Measurements from ENCODE around the gene TNNI2. TPM values are rescaled to one million over a fixed set of nuclear protein-coding genes. Genes with fewer than 3 reads are reported as not detected.

Gene TNNI2
- total RNA-seq, 4 donors from 2014 or later, result 1,499 to 3,728 (median 2,254) TPM

GRCh38 chr11:1864831-1865665 is 26.3 kb downstream of the TNNI2 start:
- Histone ChIP-seq H3K9me3 (no peaks in the 10 kb centered on the region), H3K36me3 (no peaks in the 10 kb centered on the region), H3K27me3 (peaks cover 12 to 23% (median 20%) of the 10 kb centered on the region in 3 donors), H3K4me3 (peak overlapping the region; percentile 25 to 38 (median 31)), H3K4me1 (peaks cover 26 to 37% of the 10 kb centered on the region in 2 donors), H3K27ac (peak overlapping the region; percentile 64 to 83 (median 76))
- in situ Hi-C loops (cut with MboI; ENCODE audit: low sequenced_read_pairs in 4 of 4), result no loop called here
- intact Hi-C loops (cut with DNase I; ENCODE audit: low total_unique reads), result no loop called here
- no peak for DNase-seq
- ATAC-seq, result no peak
- TF ChIP-seq CTCF (IDR thresholded peaks at IDR 0.05 in 4 of 5, conservative IDR thresholded peaks at IDR 0.05 in 1 of 5) (no peak), POLR2A (IDR thresholded peaks at IDR 0.05) (no peak)

DNA sequence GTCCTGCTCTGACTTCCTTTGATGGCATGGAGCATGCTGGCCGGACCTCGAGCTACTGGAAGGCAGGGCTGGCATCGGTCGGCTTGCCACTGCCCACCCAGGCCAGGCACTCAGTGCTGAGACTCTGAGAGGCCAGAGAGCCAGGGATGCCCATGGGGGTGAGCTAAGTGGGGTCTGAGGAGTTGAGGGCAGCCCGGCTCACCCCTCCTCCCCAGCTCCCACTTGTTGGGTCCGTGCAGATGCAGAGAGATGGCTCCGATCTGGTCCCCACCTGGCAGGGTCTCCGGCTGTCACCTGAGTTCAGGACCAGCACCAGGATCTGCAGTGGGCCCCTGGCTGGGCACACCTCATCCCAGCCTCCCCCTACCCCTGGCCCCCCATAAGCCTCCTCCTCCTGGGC is 27.4 kb downstream of the TNNI2 start:
- H3K4me3 ChIP-seq, result no peak overlapping the region
- in situ Hi-C loops (cut with MboI; ENCODE audit: low sequenced_read_pairs in 4 of 4), result no loop called here
- TF ChIP-seq POLR2A (IDR thresholded peaks at IDR 0.05) (no peak), CTCF (IDR thresholded peaks at IDR 0.05 in 4 of 5, conservative IDR thresholded peaks at IDR 0.05 in 1 of 5) (no peak)
- peaks cover 19 to 35% (median 32%) of the 10 kb centered on the region in 3 donors for H3K27me3 ChIP-seq
- H3K27ac ChIP-seq, result peak overlapping the region; percentile 49 to 58 (median 54)
- intact Hi-C loops (cut with DNase I; ENCODE audit: low total_unique reads), result no loop called here
- no peaks in the 10 kb centered on the region for H3K36me3 ChIP-seq
- DNase-seq (no peak), ATAC-seq (no peak)
- no peaks in the 10 kb centered on the region for H3K9me3 ChIP-seq
- H3K4me1 ChIP-seq, result peaks cover 26 to 37% of the 10 kb centered on the region in 2 donors

- no peaks in the 10 kb centered on the region for H3K9me3 ChIP-seq
- H3K36me3 ChIP-seq, result no peaks in the 10 kb centered on the region
- DNase-seq, result no peak
- no peak overlapping the region for H3K4me3 ChIP-seq
- ATAC-seq, result no peak
- H3K27ac ChIP-seq, result peak overlapping the region; percentile 49 to 58 (median 54)
- in situ Hi-C loops (cut with MboI; ENCODE audit: low sequenced_read_pairs in 4 of 4) (no loop called here), intact Hi-C loops (cut with DNase I; ENCODE audit: low total_unique reads) (no loop called here)
- H3K4me1 ChIP-seq, result peaks cover 26 to 37% of the 10 kb centered on the region in 2 donors
- TF ChIP-seq CTCF (IDR thresholded peaks at IDR 0.05 in 4 of 5, conservative IDR thresholded peaks at IDR 0.05 in 1 of 5) (no peak), POLR2A (IDR thresholded peaks at IDR 0.05) (no peak)
- H3K27me3 ChIP-seq, result peaks cover 23 to 40% (median 38%) of the 10 kb centered on the region in 3 donors
Measured at GRCh38 chr11:1866776-1867175, 28.0 kb downstream of the TNNI2 start.

- TF ChIP-seq POLR2A (IDR thresholded peaks at IDR 0.05), result no peak
- TF ChIP-seq CTCF (IDR thresholded peaks at IDR 0.05 in 4 of 5, conservative IDR thresholded peaks at IDR 0.05 in 1 of 5), result no peak
- in situ Hi-C loops (cut with MboI; ENCODE audit: low sequenced_read_pairs in 4 of 4), result no loop called here
- intact Hi-C loops (cut with DNase I; ENCODE audit: low total_unique reads), result no loop called here
- Histone ChIP-seq H3K4me3 (no peak overlapping the region), H3K27ac (peak overlapping the region; percentile 58 to 73 (median 69)), H3K27me3 (peaks cover 23 to 45% (median 42%) of the 10 kb centered on the region in 3 donors), H3K4me1 (peaks cover 26 to 37% of the 10 kb centered on the region in 2 donors), H3K9me3 (no peaks in the 10 kb centered on the region), H3K36me3 (no peaks in the 10 kb centered on the region)
- no peak for ATAC-seq
- no peak for DNase-seq
Measured at GRCh38 chr11:1867381-1867780, 28.6 kb downstream of the TNNI2 start.

Measured in gastrocnemius medialis (tissue), 4 donors.